GM04504 (cell line): ENCODE data around the gene GTF2F2.

Experiments used
- DNase-seq: peaks from one replicate; pipeline ENCODE4 v3.0.0-alpha.2; 2012; ENCODE audit warnings: low read depth

Gene GTF2F2

DNA sequence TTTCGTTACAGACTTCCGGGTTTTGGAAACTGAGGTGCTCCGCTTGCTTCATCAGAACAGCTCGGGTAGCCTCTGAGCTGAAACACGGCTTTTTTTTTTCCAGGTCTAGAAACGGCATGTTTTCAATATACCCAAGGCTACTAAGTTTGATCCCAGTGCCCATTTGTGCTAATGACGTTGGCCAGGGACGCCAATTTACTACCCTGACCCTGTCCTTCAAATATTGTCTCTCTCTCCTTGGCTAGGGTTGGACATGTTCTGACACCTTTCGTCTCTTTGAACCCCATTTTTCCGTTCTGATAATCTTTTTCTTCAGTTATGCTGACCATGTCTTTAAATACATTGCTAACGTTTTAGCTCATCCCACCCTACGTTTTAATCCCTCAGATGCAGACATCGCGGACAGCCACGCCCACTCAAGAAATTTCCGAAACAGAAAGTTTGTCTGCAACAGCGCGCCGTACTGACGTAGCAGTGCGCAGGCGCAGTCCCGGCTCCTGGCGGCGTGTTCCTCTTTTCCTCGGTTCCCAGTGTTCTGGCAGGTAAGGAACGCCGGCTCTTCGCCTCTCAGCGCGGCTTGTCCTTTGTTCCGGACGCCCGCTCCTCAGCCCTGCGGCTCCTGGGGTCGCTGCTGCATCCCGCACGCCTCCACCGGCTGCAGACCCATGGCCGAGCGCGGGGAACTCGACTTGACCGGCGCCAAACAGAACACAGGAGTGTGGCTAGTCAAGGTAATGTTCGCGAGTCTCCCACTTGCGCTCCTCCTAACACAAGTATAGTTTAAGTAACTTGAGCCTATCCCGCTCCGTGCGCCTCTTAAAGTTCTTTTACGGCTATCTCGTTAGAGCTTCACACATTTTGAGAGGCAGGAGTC lies at the start of gene GTF2F2:
GTF2F2 (plus strand) TSS at position 520 of the 874 bp plus-strand sequence; CDS start at position 666, 146 bp downstream.
- DNase-seq: peak; percentile 68

DNA sequence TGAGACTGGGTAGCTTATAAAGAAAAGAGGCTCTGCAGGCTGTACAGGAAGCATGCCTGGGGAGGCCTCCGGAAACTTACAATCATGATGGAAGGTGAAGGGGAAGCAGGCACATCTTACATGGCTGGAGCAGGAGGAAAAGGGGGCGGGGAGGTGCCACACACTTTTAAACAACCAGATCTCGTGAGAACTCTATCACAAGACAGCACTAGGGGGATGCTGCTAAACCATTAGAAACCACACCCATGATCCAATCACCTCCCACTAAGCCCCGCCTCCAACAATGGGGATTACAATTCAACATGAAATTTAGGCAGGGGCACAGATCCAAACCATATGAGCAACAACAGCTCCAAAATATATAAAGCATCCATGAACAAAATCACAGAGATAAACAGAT lies 46.5 kb upstream of the GTF2F2 start:
- no peak for DNase-seq

GRCh38 chr13:45074721-45075120 lies 45.6 kb upstream of the GTF2F2 start:
- DNase-seq: no peak

GRCh38 chr13:45078003-45078402 lies 42.3 kb upstream of the GTF2F2 start:
- DNase-seq: no peak

- peak; percentile 79 for DNase-seq
Observed at GRCh38 chr13:45082964-45083363, 37.3 kb upstream of the GTF2F2 start.

DNA sequence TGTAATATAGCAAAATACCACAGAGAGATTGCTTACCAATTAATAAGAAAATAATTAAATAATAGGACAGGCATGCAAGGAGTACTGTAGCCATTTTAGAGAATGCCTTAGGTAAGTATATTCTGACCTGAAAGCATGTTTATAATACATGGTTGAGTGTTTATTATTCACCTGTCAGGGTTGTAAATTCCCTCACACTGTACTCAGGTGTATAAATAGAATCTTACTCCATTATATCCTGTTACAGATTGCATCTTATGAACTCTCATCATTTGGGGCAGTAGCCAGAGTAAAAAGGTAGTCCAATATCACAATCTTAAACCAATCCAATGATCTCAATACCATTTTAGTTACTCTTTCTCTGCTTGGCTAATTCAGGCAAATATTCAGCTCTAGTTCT lies 35.8 kb upstream of the GTF2F2 start:
- no peak for DNase-seq

DNA sequence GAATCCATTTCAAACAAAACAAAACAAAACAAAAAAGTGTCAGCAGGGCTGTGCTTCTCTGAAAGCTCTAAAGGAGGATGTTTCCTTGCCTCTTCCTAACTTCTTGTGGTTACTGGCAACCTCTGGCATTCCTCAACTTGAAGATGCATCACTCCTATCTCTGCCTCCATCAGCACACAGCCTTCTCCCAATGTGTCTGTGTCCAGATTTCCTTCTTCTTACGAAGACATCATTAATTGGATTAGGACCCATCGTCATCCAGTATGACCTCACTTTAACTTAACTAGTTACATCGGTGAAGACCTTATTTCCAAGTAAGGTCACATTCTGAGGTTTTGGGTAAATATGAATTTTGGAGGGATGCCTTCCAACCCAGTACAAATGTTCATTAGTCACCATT lies 33.8 kb upstream of the GTF2F2 start:
- peak; percentile 85 for DNase-seq

DNA sequence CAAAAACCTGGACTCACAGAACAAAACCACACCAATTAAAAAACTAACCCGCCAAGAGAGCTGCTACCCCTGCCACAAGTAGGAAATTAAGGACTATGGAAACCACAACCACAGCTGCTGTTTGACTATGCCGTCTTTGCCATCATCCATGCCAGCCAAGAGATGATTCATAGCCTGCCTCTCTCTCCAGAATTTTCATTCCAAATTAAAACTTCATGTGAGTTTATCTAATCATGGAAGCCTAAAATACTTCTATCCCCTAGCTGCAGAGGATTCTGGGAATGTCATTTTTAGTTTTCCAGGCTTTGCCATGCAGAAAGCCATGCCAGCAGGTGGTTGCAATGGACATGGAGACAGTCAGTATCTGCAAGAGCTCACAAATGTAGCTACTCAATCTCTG lies 27.6 kb upstream of the GTF2F2 start:
- no peak for DNase-seq

DNA sequence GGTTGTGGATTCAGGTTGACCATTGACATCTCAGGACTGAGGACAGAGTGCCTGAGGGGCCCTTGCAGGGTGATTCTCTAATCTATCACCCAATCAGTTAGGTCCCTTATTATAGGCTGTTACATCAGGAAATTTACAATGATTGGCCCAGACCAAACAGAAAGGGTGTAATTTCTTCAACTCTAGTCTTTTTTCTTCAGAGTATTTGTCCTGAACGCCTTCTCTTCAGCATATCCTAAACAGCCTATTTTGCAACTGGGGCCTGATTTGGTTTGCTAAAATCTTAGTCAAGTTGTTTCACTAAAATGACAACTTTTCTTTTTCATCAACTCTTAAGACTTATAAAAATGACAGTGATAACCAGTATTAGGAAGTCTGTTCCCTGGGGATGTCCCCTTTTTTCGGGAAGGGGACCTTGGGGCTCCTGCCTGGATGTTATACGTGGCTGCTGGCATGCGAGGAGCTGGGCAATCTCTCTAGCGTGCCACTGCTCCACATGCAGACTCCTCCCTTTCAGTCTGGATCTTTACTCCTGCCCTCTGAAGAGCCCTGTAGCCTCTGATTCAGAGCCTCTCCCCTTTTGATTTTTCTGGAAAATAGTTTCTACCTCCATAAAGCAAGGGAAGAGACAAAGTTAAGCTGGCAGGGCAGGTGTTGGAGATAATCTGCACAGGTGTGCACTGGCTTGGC lies 19.6 kb upstream of the GTF2F2 start:
- DNase-seq: no peak

- DNase-seq: no peak
Observed at GRCh38 chr13:45101327-45102018, 18.8 kb upstream of the GTF2F2 start.

DNA sequence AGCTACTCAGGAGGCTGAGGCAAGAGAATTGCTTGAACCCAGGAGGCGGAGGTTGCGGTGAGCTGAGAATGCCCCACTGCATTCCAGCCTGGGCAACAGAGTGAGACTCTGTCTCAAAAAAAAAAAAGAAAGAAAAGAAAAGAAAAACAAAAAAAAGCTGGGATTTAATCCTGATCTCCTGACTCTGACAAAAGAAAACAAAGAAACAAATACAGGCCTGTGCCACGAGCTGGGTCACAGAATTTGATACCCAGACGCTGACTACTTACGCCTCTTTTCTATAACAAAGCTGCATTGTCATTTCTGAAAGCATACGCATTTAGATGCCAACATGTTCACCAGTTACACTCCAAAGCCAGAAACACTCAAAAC lies 18.2 kb upstream of the GTF2F2 start:
- no peak for DNase-seq

DNA sequence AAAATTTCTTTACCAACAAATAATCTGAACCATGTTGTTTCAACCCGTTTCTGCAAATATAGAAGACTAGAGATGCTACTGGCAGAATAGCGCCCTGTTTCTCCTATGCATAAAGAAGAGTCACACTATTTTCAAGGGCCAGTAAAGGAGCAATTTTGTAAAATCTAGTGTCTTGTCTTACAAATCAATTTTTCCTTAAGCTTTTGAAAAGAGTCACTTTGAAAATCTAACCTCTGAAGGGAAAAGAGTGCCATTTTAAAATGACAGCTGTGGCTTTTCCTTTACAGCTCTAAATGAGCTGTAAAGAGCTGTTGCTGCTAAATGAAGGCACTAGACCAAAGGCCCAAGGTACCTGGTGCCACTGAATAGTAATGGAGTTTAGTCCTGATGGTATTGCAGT lies 16.9 kb upstream of the GTF2F2 start:
- no peak for DNase-seq

DNA sequence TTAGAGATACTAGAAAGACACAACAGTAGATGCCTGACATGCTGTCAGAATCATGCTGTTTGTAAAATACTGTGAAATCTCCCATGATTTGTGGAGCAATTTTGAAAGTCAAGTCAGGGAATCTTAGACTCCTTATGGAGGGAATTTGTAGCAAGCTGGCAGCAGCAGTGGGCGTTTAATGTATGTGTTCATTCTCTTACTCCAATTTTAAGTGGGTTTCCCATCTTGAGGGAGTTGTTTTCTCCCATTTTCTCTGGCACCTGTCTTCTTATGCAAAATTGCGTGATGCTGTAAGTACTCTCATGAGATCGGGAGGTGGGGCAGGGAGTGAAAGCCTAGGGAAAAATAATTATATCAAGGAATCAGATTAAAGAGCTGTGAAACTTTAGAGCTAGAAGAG lies 16.0 kb upstream of the GTF2F2 start:
- no peak for DNase-seq

DNA sequence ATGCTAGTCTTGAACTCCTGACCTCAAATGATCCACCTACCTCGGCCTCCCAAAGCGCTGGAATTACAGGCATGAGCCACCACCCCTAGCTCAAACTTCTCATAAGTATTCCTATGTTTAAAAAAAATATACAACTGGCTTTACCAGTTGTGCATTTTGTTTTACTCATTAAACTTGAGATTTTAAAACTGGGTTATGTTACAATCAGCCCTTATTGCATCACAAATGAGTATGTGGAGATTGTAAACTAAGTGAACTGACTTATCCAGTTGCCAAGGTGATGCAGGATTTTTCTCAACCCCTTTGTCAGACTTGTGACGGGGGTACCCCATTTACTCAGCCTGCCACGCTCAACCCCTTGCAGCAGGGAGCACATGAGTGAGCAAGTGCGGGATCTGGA lies 14.4 kb upstream of the GTF2F2 start:
- no peak for DNase-seq

GRCh38 chr13:45107539-45107938 lies 12.8 kb upstream of the GTF2F2 start:
- no peak for DNase-seq

- no peak for DNase-seq
Observed at GRCh38 chr13:45108716-45109101, 11.6 kb upstream of the GTF2F2 start.

- no peak for DNase-seq
Observed at GRCh38 chr13:45109102-45109720, 11.1 kb upstream of the GTF2F2 start.

GRCh38 chr13:45113233-45114224 lies 6.8 kb upstream of the GTF2F2 start:
- DNase-seq: no peak

DNA sequence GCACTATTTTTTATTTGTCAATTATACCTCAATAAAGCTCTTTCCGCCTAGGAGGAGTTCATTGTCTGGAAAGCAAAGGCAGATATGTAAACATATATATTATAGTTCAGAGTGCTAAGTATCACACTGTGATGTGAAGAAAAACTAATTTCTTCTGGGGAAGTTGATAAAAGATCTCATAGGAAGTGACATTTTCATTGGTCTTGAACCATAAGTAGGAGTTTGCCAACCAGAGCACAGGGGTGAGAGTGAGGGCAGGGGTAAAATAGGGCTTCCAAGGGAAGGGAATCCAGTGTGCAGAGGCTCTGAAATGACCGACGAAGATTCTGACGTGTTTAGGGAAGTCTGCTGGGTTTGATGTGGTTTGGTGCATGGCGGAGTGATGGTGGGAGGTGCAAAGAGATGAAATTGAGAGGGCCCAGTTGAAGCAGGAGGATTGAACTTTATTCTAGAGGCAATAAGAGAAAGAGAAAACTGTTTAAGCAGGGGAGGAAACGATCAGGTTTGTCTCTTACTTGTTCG lies 780 bp upstream of the GTF2F2 start:
- DNase-seq: no peak

DNA sequence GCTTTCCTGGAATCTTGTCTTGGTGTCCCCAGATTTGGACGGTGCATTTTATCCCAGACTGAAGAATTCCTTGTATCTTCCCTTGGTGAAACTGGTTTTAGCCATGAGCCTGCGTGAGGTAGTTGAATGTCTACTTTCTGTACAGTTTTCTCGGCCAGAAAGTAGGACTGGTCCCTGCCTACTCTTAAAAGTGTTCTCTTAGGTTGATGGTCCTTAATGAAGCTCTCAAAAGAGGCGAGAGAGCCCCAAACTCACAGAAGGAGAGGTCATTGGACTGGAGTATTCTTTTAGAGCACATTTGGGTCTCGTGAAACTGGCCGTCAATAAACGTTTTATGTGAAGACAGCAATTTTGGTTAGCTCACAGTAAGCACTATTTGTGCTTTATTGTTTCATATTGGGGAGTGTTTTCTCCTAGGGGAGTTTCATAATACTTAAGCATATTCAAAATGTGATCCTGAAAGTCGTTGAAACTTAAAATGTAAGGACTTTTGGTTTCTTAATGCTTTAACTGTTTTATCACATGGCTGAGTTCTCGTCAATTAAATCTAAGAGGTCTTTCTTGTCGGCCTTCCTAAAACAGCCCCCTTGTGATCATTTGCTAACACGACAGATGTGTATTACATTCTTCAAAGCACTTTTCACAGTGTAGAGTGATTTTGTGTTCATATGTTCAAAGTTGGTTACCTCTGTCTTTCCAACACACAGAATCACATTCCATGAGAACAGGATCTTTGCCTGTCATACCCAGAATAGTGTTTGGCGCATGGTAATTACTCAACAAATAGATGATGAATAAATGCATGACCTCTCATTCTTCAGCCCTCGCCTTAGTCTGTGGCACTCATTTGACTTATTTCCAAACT lies 889 bp downstream of the GTF2F2 start:
- DNase-seq: no peak
